Measurements from ENCODE around the gene FGD5.

The FGD5 gene

DNA sequence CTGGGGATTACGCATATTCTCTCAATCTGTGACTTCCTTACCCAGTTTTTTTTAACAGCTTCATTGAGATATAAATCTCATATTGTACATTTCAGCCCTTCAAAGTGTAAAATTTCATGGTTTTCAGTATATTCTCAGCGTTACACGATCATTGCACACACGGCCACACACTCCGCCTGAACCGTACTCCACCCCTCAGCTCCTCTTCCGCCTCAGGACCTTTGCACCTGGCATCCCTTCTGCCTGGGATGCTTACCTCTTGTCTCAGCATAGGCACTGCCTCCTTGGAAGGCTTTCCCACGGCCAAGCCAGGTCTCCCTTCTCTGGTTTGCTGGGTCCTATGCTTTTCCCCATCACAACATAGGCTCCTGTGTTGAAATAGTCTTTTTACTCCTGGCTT is 71.2 kb downstream of the FGD5 start:
- no peak for DNase-seq (ENCODE audit: extremely low read depth, insufficient read length)
- Histone ChIP-seq H3K36me3 (ENCODE audit: control insufficient read depth, insufficient read depth, low read length) (no peaks in the 10 kb centered on the region), H3K27me3 (replicated peaks; ENCODE audit: control insufficient read depth, insufficient read depth, low read length) (no peaks in the 10 kb centered on the region; the same call in none of the 2 replicates), H3K4me3 (replicated peaks; ENCODE audit: low read depth, low read length) (no peak overlapping the region)
- TF ChIP-seq, protein P1, sequence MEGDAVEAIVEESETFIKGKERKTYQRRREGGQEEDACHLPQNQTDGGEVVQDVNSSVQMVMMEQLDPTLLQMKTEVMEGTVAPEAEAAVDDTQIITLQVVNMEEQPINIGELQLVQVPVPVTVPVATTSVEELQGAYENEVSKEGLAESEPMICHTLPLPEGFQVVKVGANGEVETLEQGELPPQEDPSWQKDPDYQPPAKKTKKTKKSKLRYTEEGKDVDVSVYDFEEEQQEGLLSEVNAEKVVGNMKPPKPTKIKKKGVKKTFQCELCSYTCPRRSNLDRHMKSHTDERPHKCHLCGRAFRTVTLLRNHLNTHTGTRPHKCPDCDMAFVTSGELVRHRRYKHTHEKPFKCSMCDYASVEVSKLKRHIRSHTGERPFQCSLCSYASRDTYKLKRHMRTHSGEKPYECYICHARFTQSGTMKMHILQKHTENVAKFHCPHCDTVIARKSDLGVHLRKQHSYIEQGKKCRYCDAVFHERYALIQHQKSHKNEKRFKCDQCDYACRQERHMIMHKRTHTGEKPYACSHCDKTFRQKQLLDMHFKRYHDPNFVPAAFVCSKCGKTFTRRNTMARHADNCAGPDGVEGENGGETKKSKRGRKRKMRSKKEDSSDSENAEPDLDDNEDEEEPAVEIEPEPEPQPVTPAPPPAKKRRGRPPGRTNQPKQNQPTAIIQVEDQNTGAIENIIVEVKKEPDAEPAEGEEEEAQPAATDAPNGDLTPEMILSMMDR (IDR thresholded peaks at IDR 0.05; ENCODE audit: insufficient read depth, low read length, poor library complexity, severe bottlenecking) = no peak

DNA sequence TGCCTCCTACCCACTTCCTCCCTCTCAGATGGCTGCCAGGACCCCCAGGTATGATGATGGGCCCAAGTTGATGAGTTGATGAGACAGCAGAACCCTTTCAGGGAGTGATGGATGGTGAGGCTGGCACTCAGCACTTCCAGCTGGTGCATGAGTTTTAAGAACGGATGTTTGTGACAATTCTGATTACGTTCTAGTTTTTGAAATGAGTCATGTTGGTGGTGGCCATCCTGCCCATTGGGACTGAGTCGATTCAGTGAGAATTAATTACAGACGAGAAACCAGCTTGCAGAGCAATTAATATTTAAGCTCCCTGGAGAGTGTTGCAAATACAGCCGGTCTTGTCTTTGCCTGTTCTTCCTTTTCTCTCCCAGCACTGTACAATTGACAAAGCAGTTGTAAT is 71.7 kb downstream of the FGD5 start:
- Histone ChIP-seq H3K27me3 (replicated peaks; ENCODE audit: control insufficient read depth, insufficient read depth, low read length) (no peaks in the 10 kb centered on the region; the same call in none of the 2 replicates), H3K4me3 (replicated peaks; ENCODE audit: low read depth, low read length) (no peak overlapping the region), H3K36me3 (ENCODE audit: control insufficient read depth, insufficient read depth, low read length) (no peaks in the 10 kb centered on the region)
- DNase-seq (ENCODE audit: extremely low read depth, insufficient read length) = no peak
- TF ChIP-seq, protein P1 (IDR thresholded peaks at IDR 0.05; ENCODE audit: insufficient read depth, low read length, poor library complexity, severe bottlenecking) = no peak

DNA sequence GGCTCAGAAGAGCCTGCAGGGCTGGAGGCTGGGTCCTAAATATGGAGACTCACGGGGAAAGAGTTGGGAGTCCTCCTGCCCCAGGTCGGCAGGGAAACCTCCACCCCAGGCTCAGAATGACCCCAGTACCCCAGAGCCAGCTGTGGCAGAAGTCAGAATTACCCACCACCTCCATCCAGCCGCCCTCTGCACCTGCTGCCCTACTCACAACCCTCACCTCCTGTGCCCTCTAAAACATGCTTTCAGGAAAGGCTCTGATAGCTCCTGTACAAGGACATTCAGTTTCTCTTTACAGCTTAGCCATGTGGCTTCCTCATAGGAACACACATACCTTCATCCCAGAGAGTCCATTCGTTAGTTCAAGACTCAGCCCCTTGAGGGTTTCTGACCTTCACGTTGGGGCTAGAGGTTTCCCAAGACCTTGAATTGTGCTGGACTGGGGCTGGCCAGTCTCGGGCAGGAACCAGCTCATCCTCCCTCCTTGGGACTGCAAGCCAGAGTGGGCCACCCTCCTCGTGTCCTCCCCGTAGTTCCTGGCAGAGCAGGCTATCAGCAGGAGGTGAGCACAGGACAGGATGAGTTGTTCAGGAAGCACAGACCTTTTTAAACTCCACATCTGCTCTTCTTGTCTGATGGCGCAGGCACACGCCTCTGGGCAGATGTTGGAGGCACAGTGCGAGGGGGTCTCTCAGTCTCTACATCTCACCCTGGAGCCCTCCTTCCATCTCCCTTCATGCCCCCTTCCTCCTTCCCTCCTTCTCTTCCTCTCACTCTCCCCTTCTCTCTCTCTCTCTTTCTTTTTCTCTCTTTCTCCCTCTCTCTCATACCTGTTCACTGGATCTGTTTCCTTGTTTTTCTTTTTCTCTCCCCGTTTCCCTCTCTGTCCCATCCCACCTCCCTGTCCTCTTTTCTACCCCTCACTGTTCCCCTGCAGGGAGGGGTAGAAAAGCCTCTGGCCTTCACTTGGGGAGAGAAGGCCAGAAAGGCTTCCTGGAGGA is 72.7 kb downstream of the FGD5 start:
- H3K27me3 ChIP-seq (replicated peaks; ENCODE audit: control insufficient read depth, insufficient read depth, low read length) = no peaks in the 10 kb centered on the region; the same call in none of the 2 replicates
- no peak for DNase-seq (ENCODE audit: extremely low read depth, insufficient read length)
- no peaks in the 10 kb centered on the region for H3K36me3 ChIP-seq (ENCODE audit: control insufficient read depth, insufficient read depth, low read length)
- TF ChIP-seq, protein P1 (IDR thresholded peaks at IDR 0.05; ENCODE audit: insufficient read depth, low read length, poor library complexity, severe bottlenecking) = no peak
- no peak overlapping the region for H3K4me3 ChIP-seq (replicated peaks; ENCODE audit: low read depth, low read length)

DNA sequence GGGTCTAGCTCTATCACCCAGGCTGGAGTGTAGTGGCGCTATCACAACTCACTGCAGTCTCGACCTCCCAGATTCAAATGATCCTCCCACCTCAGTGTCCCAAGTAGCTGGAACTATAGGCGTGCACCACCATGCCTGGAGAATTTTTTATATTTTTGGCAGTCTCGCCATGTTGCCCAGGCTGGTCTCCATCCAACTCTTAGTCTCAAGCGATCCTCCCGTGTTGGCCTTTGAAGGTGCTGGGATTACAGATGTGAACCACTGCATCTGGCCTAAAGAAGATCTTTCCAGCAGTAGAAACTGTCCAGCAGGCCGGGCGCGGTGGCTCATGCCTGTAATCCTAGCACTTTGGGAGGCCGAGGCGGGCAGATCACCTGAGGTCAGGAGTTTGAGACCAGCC is 73.5 kb downstream of the FGD5 start:
- no peaks in the 10 kb centered on the region for H3K36me3 ChIP-seq (ENCODE audit: control insufficient read depth, insufficient read depth, low read length)
- TF ChIP-seq, protein P1 (IDR thresholded peaks at IDR 0.05; ENCODE audit: insufficient read depth, low read length, poor library complexity, severe bottlenecking) = no peak
- no peak for DNase-seq (ENCODE audit: extremely low read depth, insufficient read length)
- no peaks in the 10 kb centered on the region; the same call in none of the 2 replicates for H3K27me3 ChIP-seq (replicated peaks; ENCODE audit: control insufficient read depth, insufficient read depth, low read length)
- H3K4me3 ChIP-seq (replicated peaks; ENCODE audit: low read depth, low read length) = no peak overlapping the region

DNA sequence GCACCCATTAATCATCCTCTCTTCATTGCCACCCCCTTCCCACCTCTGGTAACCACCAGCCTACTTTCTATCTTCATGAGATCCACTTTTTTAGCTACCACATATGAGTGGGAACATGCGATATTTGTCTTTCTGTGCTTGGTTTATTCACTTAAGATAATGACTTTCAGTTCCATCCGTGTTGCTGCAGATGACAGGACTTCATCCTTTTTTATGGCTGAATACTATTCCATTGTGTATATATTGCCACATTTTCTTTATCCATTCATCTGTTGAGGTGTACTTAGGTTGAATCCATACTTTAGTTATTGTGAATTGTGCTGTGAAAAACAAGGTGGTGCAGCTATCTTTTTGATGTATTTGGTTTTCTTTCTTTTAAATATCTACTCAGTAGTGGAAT is 75.3 kb downstream of the FGD5 start:
- Histone ChIP-seq H3K27me3 (replicated peaks; ENCODE audit: control insufficient read depth, insufficient read depth, low read length) (no peaks in the 10 kb centered on the region; the same call in none of the 2 replicates), H3K4me3 (replicated peaks; ENCODE audit: low read depth, low read length) (no peak overlapping the region), H3K36me3 (ENCODE audit: control insufficient read depth, insufficient read depth, low read length) (no peaks in the 10 kb centered on the region)
- TF ChIP-seq, protein P1 (IDR thresholded peaks at IDR 0.05; ENCODE audit: insufficient read depth, low read length, poor library complexity, severe bottlenecking) = no peak
- DNase-seq (ENCODE audit: extremely low read depth, insufficient read length) = no peak

All from GM06990 (cell line).